Esophagus muscularis mucosa (tissue), 4 donors: ENCODE results near the gene PDE1C. TPM values are rescaled to one million over a fixed set of nuclear protein-coding genes. Genes with fewer than 3 reads are reported as not detected.

Source experiments
- DNase-seq: peaks from one replicate; pipeline ENCODE4 v3.0.0-alpha.2; 2017; ENCODE audit errors: extremely low spot score
- H3K27ac ChIP-seq, 4 donors: fragments of 200-600 bp; sonication (generic); replicated peaks in 1 of 4; 1 replicate in 3 of 4; 2 replicates in 1 of 4; pipeline ENCODE4 v1.5.1; 2016 to 2019; ENCODE audit warnings: mild to moderate bottlenecking in 1 of 4
- H3K27me3 ChIP-seq, 4 donors: fragments of 200-600 bp; sonication (generic); one replicate each; pipeline versions ENCODE4 v1.5.1 to v1.6.0; 2016 to 2019
- H3K36me3 ChIP-seq, 4 donors: fragments of 200-600 bp; sonication (generic); one replicate each; pipeline ENCODE4 v1.5.1; 2016 to 2019
- H3K4me1 ChIP-seq, 4 donors: fragments of 200-600 bp; sonication (generic); one replicate each; pipeline ENCODE4 v1.5.1; 2016 to 2019
- H3K4me3 ChIP-seq, 4 donors: fragments of 200-600 bp; sonication (generic); 1 replicate in 2 of 4; 2 replicates in 2 of 4; pipeline ENCODE4 v1.5.1; 2016 to 2019; ENCODE audit warnings: mild to moderate bottlenecking in 4 of 4, moderate library complexity in 1 of 4
- H3K9me3 ChIP-seq, 4 donors: fragments of 200-600 bp; sonication (generic); 1 replicate in 3 of 4; 2 replicates in 1 of 4; pipeline ENCODE4 v1.5.1; 2016 to 2019
- EP300 ChIP-seq: sonication (generic); formaldehyde crosslinking; IDR thresholded peaks from one replicate; pipeline ENCODE4 v1.6.1; 2017; ENCODE audit warnings: antibody characterized with exemption
- POLR2A ChIP-seq: fragments of 450-650 bp; IDR thresholded peaks from one replicate; pipeline ENCODE4 v1.6.1; 2017; ENCODE audit warnings: antibody characterized with exemption, moderate library complexity, mild to moderate bottlenecking, low read depth
- POLR2AphosphoS5 ChIP-seq, 2 donors: sonication (generic); formaldehyde crosslinking; IDR thresholded peaks; one replicate each; pipeline ENCODE4 v1.6.1; 2017; ENCODE audit warnings: antibody characterized with exemption in 2 of 2
- WGBS: methylation state at CpG from one replicate; pipeline ENCODE4 v1.1.5; 2018; 5-methylcytosine and 5-hydroxymethylcytosine counted together
- intact Hi-C: fragments of 100-400 bp; cut with DNase I; formaldehyde crosslinking; loops from one replicate; pipeline ENCODE4 v1.15.1; 2023
- total RNA-seq, 4 donors: library from RNA; depleted of rRNA; stranded (reverse); fragments of >200 nt; gene quantifications; one replicate each; pipeline versions ENCODE4 v1.1.0 to v1.2.1, GENCODE V29; 2016
- TF ChIP-seq, protein P1 (sequence below), 3 experiments: fragments of 200-600 bp in 2 of 3; fragments of 450-650 bp in 1 of 3; sonication (generic) in 2 of 3; IDR thresholded peaks; one replicate each; pipeline ENCODE4 v1.5.1; 2017 to 2019; ENCODE audit warnings: antibody characterized with exemption in 3 of 3, mild to moderate bottlenecking in 2 of 3, moderate library complexity in 1 of 3

Gene PDE1C
- total RNA-seq, 4 donors from 2014 or later = 13.3 to 25.5 (median 17.3) TPM

DNA sequence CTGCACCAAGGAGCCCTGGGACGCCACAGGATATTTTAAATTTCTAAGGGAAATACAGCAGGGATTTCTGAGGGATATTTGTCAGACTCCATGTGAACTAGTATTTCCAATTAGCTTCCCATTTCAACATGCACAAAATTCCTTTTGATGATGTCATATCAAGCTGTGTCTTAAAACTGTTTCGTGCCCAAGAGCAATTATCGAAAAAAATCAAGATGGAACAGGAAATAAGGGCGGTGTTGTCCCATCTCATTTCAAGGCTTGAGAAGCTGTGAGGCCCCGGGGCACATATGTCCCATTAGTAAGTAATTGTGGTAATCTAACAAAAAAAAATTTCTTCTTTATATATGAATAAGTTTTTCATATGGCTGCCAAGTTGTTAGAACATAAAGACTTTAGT lies 335.8 kb downstream of the PDE1C start:
- Histone ChIP-seq H3K4me3 (no peak overlapping the region), H3K36me3 (no peaks in the 10 kb centered on the region), H3K27me3 (no peaks in the 10 kb centered on the region), H3K9me3 (no peaks in the 10 kb centered on the region), H3K27ac (no peak overlapping the region), H3K4me1 (no peaks in the 10 kb centered on the region)
- intact Hi-C loops = loop anchor here (10.0 kb wide), 1 partner anchor 290 kb away; no protein-coding TSS in a partner anchor
- no peak for TF ChIP-seq POLR2AphosphoS5 (IDR thresholded peaks at IDR 0.05)
- no peak for TF ChIP-seq POLR2A
- TF ChIP-seq EP300 = no peak
- TF ChIP-seq, protein P1, sequence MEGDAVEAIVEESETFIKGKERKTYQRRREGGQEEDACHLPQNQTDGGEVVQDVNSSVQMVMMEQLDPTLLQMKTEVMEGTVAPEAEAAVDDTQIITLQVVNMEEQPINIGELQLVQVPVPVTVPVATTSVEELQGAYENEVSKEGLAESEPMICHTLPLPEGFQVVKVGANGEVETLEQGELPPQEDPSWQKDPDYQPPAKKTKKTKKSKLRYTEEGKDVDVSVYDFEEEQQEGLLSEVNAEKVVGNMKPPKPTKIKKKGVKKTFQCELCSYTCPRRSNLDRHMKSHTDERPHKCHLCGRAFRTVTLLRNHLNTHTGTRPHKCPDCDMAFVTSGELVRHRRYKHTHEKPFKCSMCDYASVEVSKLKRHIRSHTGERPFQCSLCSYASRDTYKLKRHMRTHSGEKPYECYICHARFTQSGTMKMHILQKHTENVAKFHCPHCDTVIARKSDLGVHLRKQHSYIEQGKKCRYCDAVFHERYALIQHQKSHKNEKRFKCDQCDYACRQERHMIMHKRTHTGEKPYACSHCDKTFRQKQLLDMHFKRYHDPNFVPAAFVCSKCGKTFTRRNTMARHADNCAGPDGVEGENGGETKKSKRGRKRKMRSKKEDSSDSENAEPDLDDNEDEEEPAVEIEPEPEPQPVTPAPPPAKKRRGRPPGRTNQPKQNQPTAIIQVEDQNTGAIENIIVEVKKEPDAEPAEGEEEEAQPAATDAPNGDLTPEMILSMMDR (IDR thresholded peaks at IDR 0.05) = no peak
- 57% methylated on average over 5 of the region's 5 CpGs for WGBS
- no peak for DNase-seq

DNA sequence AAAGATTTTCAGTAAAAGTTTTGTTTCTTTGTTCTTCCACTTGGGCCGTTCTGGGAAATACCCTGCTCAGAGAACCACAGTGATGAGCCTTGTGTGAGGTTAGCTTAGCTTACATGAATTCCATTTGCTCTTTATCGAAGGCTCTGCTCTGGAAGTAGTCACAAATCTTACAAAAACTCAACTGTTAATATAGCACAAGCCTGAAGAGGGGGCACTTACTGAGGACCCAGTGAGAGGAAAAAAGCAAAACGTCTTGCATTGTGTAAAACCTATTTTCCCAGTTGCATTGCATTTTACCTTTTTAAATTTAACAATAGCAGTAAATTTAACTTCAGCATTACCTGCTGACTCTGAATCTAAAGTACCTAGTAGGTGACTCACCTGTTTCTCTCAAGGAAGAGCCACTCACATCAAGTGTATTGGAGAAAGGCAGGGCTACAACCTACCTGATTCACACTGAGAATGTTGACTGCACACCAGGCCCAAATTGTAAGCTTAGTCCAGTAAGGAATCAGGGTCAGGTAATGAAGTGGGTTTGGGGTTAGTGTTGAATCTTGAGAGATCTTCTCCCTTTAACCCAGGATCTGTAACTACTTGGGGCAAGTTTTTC lies 340.9 kb downstream of the PDE1C start:
- Histone ChIP-seq H3K27me3 (no peaks in the 10 kb centered on the region), H3K4me1 (no peaks in the 10 kb centered on the region), H3K27ac (no peak overlapping the region), H3K4me3 (no peak overlapping the region), H3K9me3 (no peaks in the 10 kb centered on the region), H3K36me3 (no peaks in the 10 kb centered on the region)
- no peak for DNase-seq
- intact Hi-C loops = no loop called here
- 59% methylated on average over 3 of the region's 3 CpGs for WGBS
- no peak for TF ChIP-seq POLR2AphosphoS5 (IDR thresholded peaks at IDR 0.05)
- TF ChIP-seq, protein P1 (IDR thresholded peaks at IDR 0.05) = no peak
- TF ChIP-seq EP300 = no peak
- no peak for TF ChIP-seq POLR2A

DNA sequence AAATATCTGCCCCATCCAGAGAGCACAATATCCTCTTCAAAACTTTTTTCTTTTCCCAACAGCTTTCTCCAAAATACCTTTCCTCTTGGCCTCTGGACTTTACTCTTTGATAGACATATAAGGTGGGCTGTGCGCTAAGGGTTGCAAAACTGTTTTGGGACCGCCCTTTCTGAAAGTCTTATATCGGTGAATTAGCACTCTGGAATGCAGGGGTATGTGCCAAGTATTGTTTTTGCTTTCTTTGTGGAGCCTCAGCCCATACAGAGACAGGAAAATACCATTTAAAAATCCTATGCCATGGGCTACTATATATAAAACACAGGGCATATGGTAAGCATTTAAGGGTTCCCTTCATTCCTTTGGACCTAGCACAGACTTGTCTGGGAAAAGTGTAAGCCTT lies 345.5 kb downstream of the PDE1C start:
- DNase-seq = no peak
- TF ChIP-seq EP300 (no peak), POLR2A (no peak), POLR2AphosphoS5 (IDR thresholded peaks at IDR 0.05) (no peak)
- TF ChIP-seq, protein P1 (IDR thresholded peaks at IDR 0.05) = no peak
- WGBS = 79% methylated on average over 3 of the region's 3 CpGs
- Histone ChIP-seq H3K27me3 (no peaks in the 10 kb centered on the region), H3K9me3 (no peaks in the 10 kb centered on the region), H3K4me3 (no peak overlapping the region), H3K4me1 (no peaks in the 10 kb centered on the region), H3K36me3 (no peaks in the 10 kb centered on the region), H3K27ac (no peak overlapping the region)
- intact Hi-C loops = no loop called here

- no peak for DNase-seq
- intact Hi-C loops = no loop called here
- Histone ChIP-seq H3K4me3 (no peak overlapping the region), H3K9me3 (no peaks in the 10 kb centered on the region), H3K36me3 (no peaks in the 10 kb centered on the region), H3K27me3 (no peaks in the 10 kb centered on the region), H3K27ac (no peak overlapping the region), H3K4me1 (no peaks in the 10 kb centered on the region)
- TF ChIP-seq, protein P1 (IDR thresholded peaks at IDR 0.05) = no peak
- TF ChIP-seq EP300 = no peak
- TF ChIP-seq POLR2A = no peak
- TF ChIP-seq POLR2AphosphoS5 (IDR thresholded peaks at IDR 0.05) = no peak
- WGBS = 76% methylated on average over 8 of the region's 8 CpGs
Measured at GRCh38 chr7:31720366-31720765, 349.8 kb downstream of the PDE1C start.

DNA sequence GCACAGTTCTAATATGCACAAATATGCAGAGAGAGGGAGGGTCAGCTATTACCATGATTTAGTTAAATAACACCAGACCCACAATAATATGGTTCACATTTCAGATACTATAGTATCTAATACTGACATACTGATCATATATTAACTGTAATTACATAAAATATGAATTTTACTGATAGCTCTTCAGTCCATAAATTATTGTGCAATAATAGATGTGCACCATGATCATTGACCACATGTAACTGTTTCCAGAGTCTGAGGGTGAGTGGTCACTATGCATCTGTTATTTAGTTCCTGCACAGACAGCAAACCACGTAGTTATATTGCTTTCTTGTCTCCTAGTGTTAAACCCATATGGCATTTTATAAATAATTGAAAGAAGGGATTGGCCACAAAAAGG lies 353.9 kb downstream of the PDE1C start:
- no peak for TF ChIP-seq EP300
- TF ChIP-seq, protein P1 (IDR thresholded peaks at IDR 0.05) = no peak
- no peaks in the 10 kb centered on the region for H3K27me3 ChIP-seq
- no peaks in the 10 kb centered on the region for H3K36me3 ChIP-seq
- no peak overlapping the region for H3K4me3 ChIP-seq
- no peaks in the 10 kb centered on the region for H3K9me3 ChIP-seq
- H3K4me1 ChIP-seq = no peaks in the 10 kb centered on the region
- WGBS = 65% methylated on average over 1 of the region's 1 CpG
- intact Hi-C loops = no loop called here
- no peak for DNase-seq
- no peak overlapping the region for H3K27ac ChIP-seq
